ENCODE data around the gene STK16.
A peak's percentile ranks its signal among the peaks of the same experiment; 100 is the strongest.
"Not testable (repeated sequence)": the region's sequence is repeated elsewhere in the genome, so short reads cannot be mapped to it uniquely, and the experiment has no call there.

STK16 gene, protein sequence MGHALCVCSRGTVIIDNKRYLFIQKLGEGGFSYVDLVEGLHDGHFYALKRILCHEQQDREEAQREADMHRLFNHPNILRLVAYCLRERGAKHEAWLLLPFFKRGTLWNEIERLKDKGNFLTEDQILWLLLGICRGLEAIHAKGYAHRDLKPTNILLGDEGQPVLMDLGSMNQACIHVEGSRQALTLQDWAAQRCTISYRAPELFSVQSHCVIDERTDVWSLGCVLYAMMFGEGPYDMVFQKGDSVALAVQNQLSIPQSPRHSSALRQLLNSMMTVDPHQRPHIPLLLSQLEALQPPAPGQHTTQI

DNA sequence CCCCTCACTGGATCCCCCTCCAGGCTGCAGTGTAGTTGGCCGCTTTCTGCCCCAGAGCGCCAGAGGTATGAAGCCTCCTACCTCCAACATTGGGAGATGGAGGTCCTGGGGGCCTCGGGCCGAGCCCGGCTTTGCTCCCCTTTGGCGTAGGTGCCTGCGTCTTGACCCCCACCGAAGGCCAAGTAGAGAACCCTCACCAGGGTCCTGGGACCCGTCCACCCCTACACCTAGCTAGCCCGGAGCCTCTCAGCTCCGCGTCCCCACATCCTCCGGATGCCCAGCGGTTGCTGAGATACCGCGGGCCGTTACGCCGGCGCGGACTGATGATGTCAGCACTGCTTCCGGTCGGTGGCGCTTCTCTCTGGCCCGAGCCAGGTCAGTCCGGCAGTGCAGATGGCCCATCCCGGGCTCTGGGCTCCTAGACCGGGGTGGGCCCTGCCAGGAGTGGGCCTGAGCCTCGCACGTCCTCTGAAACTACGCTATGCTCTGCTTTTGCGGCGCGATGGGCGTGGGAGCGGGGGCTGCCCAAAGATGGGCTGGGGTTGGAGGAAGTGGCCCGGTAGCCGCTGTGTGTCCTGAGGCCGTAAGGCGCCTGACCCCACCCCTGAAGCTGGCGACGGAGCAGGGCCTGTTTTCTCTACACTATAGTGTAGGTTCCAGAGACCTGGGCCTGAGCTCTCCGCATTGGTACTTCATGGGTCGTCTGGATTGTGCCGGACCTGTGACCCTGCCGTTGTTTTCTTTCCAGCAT lies at the start of gene STK16, which contains the start of gene GLB1L:
Gene STK16 (plus strand): TSS at position 332 of the 751 bp plus-strand sequence. CDS start 521 bp downstream, outside the sequence.
Gene GLB1L (minus strand): TSS at position 297 of the 751 bp plus-strand sequence. CDS start 1,871 bp downstream, outside the sequence.
- peak; percentile 78 for DNase-seq

DNA sequence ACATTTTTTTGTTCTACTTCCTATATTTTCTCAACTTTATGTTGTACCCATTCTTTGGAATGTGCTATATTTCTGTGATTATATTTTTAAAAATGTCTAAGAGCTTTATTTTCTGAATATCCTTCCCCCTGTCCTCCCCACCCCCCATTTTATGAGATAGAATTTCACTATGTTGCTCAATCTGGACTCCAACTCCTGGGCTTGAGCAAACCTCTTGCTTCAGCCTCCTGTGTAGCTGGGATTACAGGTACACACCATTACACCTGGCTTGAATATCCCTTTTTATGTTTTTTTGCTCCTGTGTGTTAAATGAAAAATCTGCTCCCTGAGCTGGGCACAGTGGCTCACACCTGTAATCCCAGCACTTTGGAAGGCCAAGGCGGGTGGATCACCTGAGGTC lies 47.9 kb upstream of the STK16 start:
- DNase-seq: no peak

DNA sequence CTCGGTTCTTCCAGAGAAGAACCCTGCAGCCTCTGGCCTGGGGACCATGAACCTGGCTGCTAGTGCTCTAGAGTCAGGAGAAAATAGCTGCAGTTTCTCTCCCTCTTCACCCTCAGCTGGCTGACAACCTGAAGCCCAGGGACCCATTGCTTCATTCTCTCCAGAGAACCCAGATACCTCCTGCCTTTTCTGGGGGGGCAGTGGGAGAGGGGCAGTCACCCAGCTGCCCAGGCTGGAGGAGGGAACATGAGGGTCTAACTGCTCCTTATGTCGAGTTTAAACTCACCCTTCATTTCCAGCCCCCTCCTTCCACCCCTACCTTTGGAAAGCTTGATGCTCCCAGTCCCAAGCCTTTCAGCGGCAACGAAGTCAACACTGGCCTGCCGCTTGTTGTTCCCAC lies 46.3 kb upstream of the STK16 start:
- no peak for DNase-seq

DNA sequence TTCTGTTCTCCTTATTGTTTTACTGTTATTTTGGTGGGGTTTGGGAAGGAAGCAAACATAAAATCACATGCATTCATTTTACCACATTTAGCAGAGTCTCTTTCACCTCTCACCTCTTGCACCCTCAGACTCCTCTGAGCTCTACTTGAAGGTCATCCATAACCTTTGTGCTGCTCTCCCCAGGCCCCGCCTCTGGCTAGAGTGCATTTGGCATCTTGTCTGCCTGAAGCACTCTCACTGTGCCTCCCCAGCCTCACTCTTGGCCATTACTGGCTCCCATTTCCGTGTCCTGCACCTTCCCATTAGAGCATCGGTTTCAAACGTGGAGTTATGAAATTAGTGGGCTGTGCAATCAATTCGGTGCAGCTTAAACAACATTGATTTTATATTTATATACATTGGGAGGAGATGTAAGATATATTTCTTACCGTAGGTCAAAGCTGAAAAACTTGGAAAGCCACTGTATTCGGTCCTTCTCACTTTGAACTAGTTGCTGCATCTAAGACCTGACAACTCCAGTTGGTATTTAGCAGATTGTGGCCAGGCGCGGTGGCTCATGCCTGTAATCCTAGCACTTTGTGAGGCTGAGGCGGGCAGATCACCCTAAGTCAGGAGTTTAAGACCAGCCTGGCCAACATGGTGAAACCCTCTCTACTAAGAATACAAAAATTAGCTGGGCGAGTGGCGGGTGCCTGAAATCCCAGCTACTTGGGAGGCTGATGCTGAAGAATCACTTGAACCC lies 45.6 kb upstream of the STK16 start:
- DNase-seq: no peak

DNA sequence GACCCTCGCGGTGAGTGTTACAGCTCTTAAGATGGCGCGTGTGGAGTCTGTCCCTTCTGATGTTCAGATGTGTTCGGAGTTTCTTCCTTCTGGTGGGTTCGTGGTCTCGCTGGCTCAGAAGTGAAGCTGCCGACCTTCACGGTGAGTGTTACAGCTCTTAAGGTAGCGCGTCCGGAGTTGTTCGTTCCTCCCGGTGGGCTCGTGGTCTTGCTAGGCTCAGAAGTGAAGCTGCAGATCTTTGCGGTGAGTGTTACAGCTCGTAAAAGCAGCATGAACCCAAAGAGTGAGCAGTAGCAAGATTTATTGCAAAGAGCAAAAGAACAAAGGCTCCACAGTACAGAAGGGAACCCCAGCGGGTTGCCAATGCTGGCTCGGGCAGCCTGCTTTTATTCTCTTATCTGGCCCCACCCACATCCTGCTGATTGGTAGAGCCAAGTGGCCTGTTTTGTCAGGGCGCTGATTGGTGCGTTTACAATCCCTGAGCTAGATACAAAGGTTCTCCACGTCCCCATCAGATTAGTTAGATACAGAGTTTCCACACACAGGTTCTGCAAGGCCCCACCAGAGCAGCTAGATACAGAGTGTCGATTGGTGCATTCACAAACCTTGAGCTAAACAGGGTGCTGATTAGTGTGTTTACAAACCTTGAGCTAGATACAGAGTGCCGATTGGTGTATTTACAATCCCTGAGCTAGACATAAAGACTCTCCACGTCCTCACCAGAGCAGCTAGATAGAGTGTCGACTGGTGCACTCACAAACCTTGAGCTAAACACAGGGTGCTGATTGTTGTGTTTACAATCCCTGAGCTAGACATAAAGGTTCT lies 44.6 kb upstream of the STK16 start:
- not testable (repeated sequence) for DNase-seq

DNA sequence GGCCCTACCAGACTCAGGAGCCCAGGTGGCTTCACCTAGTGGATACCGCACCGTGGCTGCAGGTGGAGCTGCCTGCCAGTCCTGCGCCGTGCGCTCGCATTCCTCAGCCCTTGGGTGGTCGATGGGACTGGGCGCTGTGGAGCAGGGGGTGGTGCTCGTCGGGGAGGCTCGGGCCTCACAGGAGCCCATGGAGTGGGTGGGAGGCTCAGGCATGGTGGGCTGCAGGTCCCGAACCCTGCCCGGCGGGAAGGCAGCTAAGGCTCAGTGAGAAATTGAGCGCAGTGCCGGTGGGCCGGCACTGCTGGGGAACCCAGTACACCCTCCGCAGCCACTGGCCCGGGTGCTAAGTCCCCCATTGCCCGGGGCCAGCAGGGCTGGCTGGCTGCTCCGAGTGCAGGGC lies 43.9 kb upstream of the STK16 start:
- DNase-seq: not testable (repeated sequence)

DNA sequence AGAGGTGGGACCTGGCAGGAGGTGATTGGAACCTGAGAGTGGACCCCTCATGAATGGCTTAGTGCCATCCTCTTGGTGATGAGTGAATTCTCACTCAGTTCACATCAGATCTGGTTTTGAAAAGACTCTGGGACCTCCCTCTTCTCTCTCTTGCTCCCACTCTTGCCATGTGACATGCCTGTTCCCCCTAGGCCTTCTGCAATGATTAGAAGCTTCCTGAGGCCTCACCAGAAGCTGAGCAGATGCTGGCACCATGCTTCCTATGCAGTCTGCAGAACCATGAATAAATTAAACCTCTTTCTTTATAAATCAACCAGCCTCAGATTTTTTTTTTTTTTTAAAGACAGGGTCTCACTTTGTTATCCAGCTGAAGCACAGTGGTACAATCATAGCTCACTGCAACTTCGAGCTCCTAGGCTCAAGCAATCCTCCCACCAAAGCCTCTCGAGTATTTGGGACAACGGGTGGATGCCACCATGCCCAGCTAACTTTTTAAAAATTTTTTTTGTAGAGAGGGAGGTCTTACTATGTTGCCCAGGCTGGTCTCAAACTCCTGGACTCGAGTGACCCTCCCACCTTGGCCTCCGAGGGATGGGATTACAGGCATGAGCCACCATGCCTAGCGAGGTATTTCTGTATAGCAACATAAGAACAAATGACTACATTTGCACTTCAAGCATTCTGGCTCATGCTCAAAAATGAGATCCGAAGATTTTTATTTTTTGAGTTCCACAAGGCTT lies 40.7 kb upstream of the STK16 start:
- DNase-seq: no peak

DNA sequence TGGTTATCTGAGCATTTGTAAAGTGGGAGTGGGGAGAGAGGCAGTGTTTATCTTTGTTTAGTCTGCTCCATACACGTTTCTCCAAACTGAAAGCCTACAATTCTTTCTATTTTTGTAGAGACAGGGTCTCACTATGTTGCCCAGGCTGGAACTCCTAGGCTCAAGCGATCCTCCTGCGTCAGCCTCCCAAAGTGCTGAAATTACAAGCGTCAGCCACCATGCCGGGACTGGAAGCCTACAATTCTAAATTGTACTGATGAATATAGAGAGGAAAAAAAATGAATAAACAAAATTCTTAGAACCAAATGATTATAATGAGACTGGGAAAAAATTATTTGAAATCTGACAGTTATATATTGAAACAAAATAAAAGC lies 40.1 kb upstream of the STK16 start:
- no peak for DNase-seq

DNA sequence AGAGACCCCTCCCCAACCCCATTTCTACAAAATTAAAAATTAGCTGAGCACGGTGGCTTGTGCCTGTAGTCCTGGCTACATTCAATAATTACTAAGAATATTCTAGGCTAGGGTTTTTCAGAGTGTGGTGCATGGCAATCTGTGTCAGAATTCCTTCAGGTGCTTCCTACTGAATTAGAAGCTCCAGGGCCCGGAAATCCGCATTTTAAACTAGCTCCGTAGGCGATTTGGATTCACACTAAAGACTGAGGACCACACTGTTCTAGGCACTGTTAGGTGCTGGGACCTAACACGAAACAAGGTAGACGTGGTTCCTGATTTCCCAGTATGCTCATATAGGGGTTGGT lies 39.3 kb upstream of the STK16 start:
- DNase-seq: no peak

DNA sequence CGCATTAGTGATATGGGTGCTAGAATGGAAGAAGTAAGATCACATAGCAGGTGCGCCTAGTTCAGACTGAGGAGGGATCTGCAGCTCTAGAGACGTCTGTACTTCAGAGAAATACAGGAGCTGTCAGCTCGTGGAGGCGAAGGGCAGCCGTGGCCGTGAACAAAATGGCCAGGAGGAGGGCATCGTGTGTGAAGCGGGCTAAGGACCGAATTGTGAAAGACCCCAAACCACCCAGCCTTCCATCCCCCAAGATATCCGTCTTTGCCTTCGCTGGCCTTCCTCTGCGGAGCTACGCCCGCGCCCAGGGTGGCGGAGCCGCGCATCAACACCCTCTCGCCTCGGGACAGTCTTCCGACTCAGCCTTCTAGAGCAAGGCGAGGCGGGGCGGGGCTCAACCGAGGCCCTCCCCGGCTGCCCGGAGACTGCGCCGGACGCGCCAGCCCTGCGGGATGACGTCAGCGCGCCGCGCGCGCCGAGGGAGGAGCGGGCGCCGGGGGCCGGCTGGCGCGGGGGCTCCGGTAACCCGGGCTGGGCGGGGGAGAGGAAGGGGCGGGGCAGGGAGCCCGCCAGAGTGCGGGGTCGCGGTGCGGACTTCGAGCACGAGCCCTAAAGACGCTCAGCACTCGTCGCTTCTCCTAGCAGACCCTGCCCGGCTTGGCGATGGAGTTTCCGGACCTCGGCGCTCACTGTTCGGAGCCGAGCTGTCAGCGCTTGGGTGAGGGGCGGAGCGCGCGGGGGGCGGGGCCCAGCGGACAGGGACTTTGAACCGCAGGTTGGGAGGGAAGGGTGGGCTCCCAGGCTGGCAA lies 38.7 kb upstream of the STK16 start, which contains the start of gene ZFAND2B:
Gene ZFAND2B (plus strand): TSS at position 455 of the 806 bp plus-strand sequence. CDS start 206 bp downstream, at position 661.
- peak; percentile 90 for DNase-seq

DNA sequence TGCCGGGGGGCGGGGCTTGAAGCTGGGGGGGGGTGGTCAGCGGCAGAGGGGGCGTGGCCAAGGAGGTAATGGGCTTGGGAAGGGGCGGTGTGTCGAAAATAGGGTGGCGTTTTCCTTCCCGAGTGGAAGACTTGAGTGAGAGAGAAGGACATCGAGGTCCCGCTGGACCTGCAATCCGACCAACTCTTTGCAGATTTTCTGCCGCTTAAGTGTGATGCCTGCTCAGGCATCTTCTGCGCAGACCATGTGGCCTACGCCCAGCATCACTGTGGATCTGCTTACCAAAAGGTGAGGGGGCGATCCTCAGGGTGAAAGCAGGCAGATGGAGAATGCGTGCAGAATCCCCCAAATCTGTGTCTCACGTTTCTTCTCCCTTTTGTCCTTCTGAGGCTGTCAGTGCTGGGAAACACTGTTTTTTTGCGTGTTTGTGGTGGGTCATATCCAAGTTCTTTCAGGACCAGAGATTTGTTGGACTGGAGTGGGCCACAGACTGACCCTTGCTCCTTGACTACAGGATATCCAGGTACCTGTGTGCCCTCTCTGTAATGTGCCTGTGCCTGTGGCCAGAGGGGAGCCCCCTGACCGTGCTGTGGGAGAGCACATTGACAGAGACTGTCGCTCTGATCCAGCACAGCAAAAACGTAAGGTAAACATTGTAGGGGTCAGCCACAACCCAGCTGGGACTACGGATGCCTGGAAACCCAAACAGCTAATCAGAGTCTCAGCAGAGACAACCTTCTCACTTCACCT lies 38.0 kb upstream of the STK16 start:
- no peak for DNase-seq

DNA sequence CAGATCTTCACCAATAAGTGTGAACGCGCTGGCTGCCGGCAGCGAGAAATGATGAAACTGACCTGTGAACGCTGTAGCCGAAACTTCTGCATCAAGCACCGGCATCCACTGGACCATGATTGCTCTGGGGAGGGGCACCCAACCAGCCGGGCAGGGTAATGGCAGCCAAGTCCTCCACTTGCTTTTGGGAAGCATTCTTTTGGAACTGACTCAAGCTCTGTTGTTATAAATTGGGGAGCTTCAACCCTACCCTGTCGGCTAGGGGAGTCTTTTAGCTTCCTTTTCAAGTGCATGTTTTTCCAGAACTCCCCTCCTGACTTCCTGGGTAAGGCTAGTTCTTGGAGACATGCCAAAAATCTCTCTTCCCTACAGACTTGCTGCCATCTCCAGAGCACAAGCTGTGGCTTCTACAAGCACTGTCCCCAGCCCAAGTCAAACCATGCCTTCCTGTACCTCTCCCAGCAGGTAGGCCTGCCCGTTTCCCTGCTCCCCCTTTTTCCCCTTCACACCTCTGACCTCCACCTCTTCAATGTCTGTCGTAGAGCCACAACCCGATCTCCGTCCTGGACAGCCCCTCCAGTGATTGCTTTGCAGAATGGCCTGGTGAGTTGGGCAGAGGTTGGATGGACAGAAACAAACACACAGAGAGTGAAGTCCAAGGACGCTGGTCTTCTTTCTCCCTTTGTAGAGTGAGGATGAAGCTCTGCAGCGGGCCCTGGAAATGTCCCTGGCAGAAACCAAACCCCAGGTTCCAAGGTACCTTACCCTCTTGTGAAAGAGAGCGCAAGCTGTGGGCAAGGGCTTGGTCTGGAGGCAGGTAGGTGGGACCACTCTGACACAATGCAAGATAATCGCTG lies 37.2 kb upstream of the STK16 start:
- DNase-seq: no peak

DNA sequence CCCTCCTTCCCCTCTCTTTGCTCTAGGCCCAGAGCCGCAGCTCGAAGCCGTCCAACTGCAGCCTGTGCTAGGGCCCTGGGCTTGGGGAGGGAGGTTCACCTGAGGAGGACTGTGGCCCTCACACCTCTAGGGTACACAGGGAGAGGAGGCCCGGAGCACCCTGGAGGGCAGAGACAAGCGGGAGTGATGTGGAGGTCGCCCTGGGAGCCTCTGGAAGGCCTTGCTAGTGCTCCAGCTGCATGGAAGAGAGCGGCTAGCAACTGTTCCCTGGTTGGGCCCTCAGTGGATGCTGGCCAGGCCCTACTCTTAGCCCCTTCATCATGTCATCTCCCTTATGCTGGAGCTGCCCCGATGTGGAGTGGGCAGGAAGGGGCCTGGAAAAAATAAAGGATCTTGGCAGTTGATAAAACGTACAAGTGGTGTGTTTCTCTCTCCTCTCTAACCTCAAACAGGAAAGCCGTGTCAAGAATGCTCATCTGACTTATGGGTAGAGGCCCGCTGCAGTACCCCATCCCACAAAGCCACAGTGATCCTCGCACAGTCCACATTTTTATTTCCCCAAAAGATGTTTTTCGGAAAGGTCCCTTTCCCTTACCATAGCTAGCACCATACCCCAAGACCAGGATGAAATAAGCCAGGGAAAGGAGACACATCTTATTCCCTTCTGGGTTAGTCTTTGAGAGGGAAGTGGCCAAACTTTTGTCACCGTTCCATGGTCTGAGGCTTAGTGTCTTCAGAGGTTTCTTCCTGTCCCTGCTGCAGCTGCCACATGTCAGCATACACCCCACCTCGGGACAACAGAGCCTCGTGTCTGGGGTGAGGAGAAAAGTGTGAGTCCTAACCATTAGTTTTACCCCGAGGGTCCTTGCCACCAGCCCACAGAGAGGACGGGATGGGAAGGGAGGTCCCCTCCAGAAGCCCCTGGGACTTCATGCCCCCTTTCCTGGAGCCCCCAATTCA lies 35.8 kb upstream of the STK16 start:
- no peak for DNase-seq

DNA sequence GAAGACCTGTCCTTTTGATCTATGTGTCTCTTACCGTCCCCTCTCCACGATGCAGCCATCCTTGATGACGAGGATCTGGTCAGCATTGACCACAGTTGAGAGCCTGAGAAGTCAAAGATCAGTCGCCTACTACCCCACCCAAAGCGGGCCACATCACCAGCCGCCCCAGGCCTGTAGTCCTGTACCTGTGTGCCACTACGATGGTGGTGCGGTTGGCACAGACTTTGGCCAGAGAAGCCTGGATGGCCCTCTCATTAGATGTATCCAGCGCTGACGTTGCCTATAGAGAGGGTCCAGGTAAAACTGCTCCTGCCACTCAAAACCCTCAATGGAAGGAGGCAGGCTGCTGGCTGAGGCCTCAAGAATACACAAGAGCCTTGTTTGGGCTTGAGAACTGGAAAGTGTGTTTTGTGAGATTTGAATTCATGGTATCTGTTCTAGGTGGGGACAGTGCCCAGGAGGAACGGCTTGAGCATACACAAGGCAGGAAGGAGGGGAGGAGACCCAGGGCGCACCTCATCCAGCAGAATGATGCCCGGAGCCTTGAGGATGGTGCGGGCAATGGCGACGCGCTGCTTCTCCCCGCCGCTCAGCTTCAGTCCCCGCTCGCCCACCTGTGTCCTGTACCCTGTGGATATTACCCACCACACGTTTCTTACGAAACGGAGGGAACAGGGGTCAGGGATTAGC lies 34.9 kb upstream of the STK16 start:
- DNase-seq: no peak

DNA sequence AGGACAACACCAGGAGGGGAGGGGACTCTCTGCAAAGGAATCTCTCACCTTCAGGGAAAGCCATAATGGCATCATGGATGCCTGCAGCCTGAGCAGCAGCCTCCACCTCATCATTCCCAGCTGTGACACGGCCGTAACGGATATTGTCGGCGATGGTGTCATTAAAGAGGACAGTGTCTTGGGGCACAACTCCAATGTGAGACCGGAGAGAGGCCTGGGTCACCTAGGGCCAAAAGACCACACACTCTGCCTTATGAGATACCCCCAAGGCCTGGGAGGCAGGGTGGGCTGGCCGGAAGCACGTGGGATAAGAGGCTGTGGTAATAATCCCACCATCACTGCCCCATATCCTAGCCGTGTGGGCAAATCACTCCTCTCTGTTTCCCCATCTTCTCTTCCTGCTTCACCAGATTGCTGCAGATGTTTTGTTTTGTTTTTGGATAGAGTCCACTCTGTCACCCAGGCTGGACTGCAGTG lies 34.4 kb upstream of the STK16 start:
- no peak for DNase-seq

DNA sequence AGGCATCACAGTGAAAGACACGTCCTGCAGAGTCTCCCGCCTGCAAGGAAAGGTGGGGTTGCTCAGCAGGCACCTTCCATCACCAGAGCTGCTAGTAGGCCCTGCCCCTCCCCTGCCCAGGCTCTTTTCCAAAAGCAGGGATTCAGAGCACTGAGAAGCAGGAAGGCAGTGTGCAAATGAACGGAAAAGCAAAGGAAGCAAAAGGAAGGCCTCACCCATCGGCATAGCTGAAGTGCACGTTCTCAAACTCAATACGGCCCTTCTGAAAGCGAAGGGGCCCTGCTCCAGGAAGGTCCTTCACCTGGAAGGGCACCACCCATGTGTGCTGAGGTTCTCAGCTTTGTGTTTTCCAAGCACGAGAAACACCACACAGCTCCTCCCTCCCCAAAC lies 32.3 kb upstream of the STK16 start:
- DNase-seq: no peak

DNA sequence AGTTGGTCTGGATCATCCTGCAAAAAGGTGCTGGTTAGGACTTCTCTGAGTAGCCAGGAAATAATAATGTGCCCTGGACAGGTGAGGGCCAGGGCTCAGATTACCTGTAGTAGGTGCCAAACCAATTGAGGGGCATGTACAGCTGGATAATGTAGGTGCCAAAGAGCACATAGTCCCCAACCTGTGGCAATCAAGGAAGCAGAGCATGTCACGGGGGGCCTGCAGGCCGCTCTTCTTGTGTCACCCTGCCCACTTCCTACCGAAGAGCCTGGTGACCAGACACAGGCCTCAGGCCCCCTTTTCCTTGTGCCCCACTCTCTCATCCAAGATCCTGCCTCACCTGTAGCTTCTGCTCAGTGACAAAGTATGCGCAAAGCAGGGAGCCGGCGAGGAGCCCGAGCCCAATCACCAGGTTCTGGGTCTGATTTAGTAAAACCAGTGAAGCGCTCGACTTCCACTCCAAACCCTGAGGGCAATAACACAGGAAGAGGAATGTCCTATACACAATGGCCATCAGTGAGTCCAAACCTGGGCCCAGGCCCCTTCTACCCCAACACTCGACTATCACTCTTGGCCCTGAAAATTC lies 31.7 kb upstream of the STK16 start:
- no peak for DNase-seq
